H1 (cell line): ENCODE results near the gene DYNLT2B. TPM values are rescaled to one million over a fixed set of nuclear protein-coding genes. Genes with fewer than 3 reads are reported as not detected.

ENCODE experiments used
- RBBP5 ChIP-seq: IDR thresholded peaks from 2 replicates; pipeline ENCODE4 v1.7.1; 2012; ENCODE audit warnings: low read depth, mild to moderate bottlenecking, inconsistent platforms, low read length, moderate library complexity, borderline replicate concordance
- polyA plus RNA-seq, 7 experiments: library from polyadenylated mRNA; depleted of rRNA in 3 of 7; stranded (reverse) in 5 of 7; unstranded in 2 of 7; fragments of >200 nt in 5 of 7; fragments of 200-250 nt in 2 of 7; gene quantifications; 1 replicate in 5 of 7; 2 replicates in 1 of 7; 4 replicates in 1 of 7; pipeline versions ENCODE4 v1.2.1 to v1.2.3, GENCODE V29; 2011 to 2013; ENCODE audit warnings: missing spikeins in 2 of 7, mixed read lengths in 2 of 7
- total RNA-seq: library from RNA; stranded (reverse); fragmentation: NEBNext Ultra II Directional; extraction: Animal tissue kit (Norgen Biotek cat#: 25700); gene quantifications from 2 replicates; pipeline ENCODE4 v1.2.1, GENCODE V29; 2021

The DYNLT2B gene
- total and polyA plus RNA-seq, 2 of the 8 experiments (the other 6 are each of a cell fraction or from before 2014, with no cell fraction given): 10.9 to 22.2 TPM

- TF ChIP-seq RBBP5: no peak
- TF ChIP-seq, all 59 proteins: peak for 0
Measured at GRCh38 chr3:196263819-196264218, 54.2 kb downstream of the DYNLT2B start (continued).
